Thoracic aorta (tissue), 2 donors: Measurements from ENCODE around the gene KRT13. TPM values are rescaled to one million over a fixed set of nuclear protein-coding genes. Genes with fewer than 3 reads are reported as not detected.
"Not testable (repeated sequence)": the region's sequence is repeated elsewhere in the genome, so short reads cannot be mapped to it uniquely, and the experiment has no call there.

Experiments used
- ATAC-seq: fragments of 150-250 bp; one replicate; pipeline ENCODE4 v1.8.0; 2017; ENCODE audit warnings: low read depth; ENCODE audit not compliant: insufficient number of reproducible peaks, low FRiP score
- DNase-seq: peaks from one replicate; pipeline ENCODE4 v3.0.0-alpha.2; 2020; ENCODE audit warnings: low spot score
- H3K27ac ChIP-seq, 2 donors: fragments of 200-600 bp; sonication (generic); 1 replicate in 1 of 2; 2 replicates in 1 of 2; pipeline ENCODE4 v1.5.1; 2016; ENCODE audit warnings: mild to moderate bottlenecking in 2 of 2, moderate library complexity in 2 of 2
- H3K27me3 ChIP-seq: fragments of 200-600 bp; sonication (generic); replicated peaks from 2 replicates; pipeline ENCODE4 v1.6.0; 2016; ENCODE audit warnings: mild to moderate bottlenecking; ENCODE audit not compliant: insufficient read depth
- H3K36me3 ChIP-seq: fragments of 200-600 bp; sonication (generic); one replicate; pipeline ENCODE4 v1.5.1; 2016
- H3K4me1 ChIP-seq, 2 donors: fragments of 200-600 bp; sonication (generic); 1 replicate in 1 of 2; 2 replicates in 1 of 2; pipeline versions ENCODE4 v1.5.1 to v1.6.0; 2016; ENCODE audit warnings: low read depth in 2 of 2, mild to moderate bottlenecking in 1 of 2; ENCODE audit not compliant: control insufficient read depth in 1 of 2
- H3K4me3 ChIP-seq: fragments of 200-600 bp; sonication (generic); 2 replicates; pipeline ENCODE4 v1.5.1; 2016; ENCODE audit warnings: mild to moderate bottlenecking
- H3K9me3 ChIP-seq: fragments of 200-600 bp; sonication (generic); 2 replicates; pipeline ENCODE4 v1.5.1; 2016
- CTCF ChIP-seq: fragments of 200-600 bp; sonication (generic); IDR thresholded peaks from one replicate; pipeline ENCODE4 v1.5.1; 2019; ENCODE audit warnings: antibody characterized with exemption
- total RNA-seq, 2 donors: library from RNA; depleted of rRNA; stranded (reverse); fragments of >200 nt; gene quantifications; one replicate each; pipeline versions ENCODE4 v1.1.0 to v1.2.3, GENCODE V29; 2016

Gene KRT13
- total RNA-seq, 2 donors from 2014 or later, result 1.4 TPM; not detected in 1

GRCh38 chr17:41545829-41546410, 40.5 kb upstream of the KRT13 start:
- Histone ChIP-seq H3K27me3 (no peaks in the 10 kb centered on the region), H3K27ac (no peak overlapping the region), H3K36me3 (no peaks in the 10 kb centered on the region), H3K4me1 (peaks cover 11 to 34% of the 10 kb centered on the region in 2 donors), H3K4me3 (no peak overlapping the region), H3K9me3 (no peaks in the 10 kb centered on the region)
- DNase-seq (no peak), ATAC-seq (no peak)
- no peak for TF ChIP-seq CTCF

- Histone ChIP-seq H3K4me3 (no peak overlapping the region), H3K27ac (no peak overlapping the region), H3K9me3 (no peaks in the 10 kb centered on the region), H3K27me3 (no peaks in the 10 kb centered on the region), H3K4me1 (peaks cover 11 to 34% of the 10 kb centered on the region in 2 donors), H3K36me3 (no peaks in the 10 kb centered on the region)
- TF ChIP-seq CTCF, result no peak
- DNase-seq (no peak), ATAC-seq (no peak)
Measured at GRCh38 chr17:41544935-41545334, 39.5 kb upstream of the KRT13 start.

GRCh38 chr17:41544491-41544892, 39.1 kb upstream of the KRT13 start:
- no peak for DNase-seq

GRCh38 chr17:41542786-41543185, 37.4 kb upstream of the KRT13 start:
- not testable (repeated sequence) for H3K9me3 ChIP-seq, H3K27me3 ChIP-seq, DNase-seq, ATAC-seq, H3K4me3 ChIP-seq, H3K36me3 ChIP-seq, H3K27ac ChIP-seq
- peaks cover 0 to 13% of the 10 kb centered on the region in 2 donors for H3K4me1 ChIP-seq

More at GRCh38 chr17:41544491-41544892, 39.1 kb upstream of the KRT13 start:
- no peak for ATAC-seq
- no peak for TF ChIP-seq CTCF
- Histone ChIP-seq H3K27me3 (no peaks in the 10 kb centered on the region), H3K36me3 (no peaks in the 10 kb centered on the region), H3K9me3 (no peaks in the 10 kb centered on the region), H3K4me1 (peaks cover 11 to 30% of the 10 kb centered on the region in 2 donors), H3K27ac (no peak overlapping the region), H3K4me3 (no peak overlapping the region)

- Histone ChIP-seq H3K4me1 (peaks cover 0 to 9% of the 10 kb centered on the region in 2 donors), H3K27me3 (no peaks in the 10 kb centered on the region), H3K9me3 (no peaks in the 10 kb centered on the region), H3K4me3 (no peak overlapping the region), H3K27ac (no peak overlapping the region), H3K36me3 (no peaks in the 10 kb centered on the region)
- DNase-seq, result no peak
- ATAC-seq, result no peak
- no peak for TF ChIP-seq CTCF
Measured at GRCh38 chr17:41542357-41542756, 36.9 kb upstream of the KRT13 start.
